ENCODE measurements around the gene HLCS.
"Not testable (repeated sequence)": the region's sequence is repeated elsewhere in the genome, so short reads cannot be mapped to it uniquely, and the experiment has no call there.

Gene HLCS

DNA sequence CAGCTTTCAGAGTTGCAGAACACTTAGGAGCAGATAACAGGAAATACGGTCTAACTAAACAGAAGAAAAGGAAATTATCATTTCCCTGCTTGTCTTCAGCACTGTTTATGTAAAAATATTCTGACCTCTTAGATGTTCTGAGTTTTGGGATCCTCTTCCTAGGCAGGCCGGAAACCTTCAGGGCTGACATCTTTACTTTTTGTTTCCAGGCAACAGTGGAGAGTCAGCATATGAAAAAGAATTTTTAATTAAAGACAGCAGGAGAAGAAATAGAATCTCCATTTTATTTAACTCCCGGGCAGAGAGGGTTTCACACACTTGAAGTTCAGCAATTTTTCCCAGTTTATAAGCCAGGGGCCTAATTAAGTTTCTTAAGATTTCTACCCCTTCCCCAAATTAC lies 35.0 kb upstream of the HLCS start:
- H3K4me3 ChIP-seq (ENCODE audit: control insufficient read depth, low read depth, low read length): no peak overlapping the region
- no peak for DNase-seq (ENCODE audit: low read depth)
- TF ChIP-seq CTCF (conservative IDR thresholded peaks at IDR 0.05; ENCODE audit: control insufficient read depth, insufficient read depth, low read depth, low read length): no peak

- no peak for DNase-seq (ENCODE audit: low read depth)
- no peak overlapping the region for H3K4me3 ChIP-seq (ENCODE audit: control insufficient read depth, low read depth, low read length)
- peak; percentile 9 for TF ChIP-seq CTCF (conservative IDR thresholded peaks at IDR 0.05; ENCODE audit: control insufficient read depth, insufficient read depth, low read depth, low read length)
Observed at GRCh38 chr21:37000381-37000780, 33.9 kb upstream of the HLCS start.

- no peak overlapping the region for H3K4me3 ChIP-seq (ENCODE audit: control insufficient read depth, low read depth, low read length)
- DNase-seq (ENCODE audit: low read depth): no peak
- no peak for TF ChIP-seq CTCF (conservative IDR thresholded peaks at IDR 0.05; ENCODE audit: control insufficient read depth, insufficient read depth, low read depth, low read length)
Observed at GRCh38 chr21:36999131-36999898, 32.8 kb upstream of the HLCS start.

DNA sequence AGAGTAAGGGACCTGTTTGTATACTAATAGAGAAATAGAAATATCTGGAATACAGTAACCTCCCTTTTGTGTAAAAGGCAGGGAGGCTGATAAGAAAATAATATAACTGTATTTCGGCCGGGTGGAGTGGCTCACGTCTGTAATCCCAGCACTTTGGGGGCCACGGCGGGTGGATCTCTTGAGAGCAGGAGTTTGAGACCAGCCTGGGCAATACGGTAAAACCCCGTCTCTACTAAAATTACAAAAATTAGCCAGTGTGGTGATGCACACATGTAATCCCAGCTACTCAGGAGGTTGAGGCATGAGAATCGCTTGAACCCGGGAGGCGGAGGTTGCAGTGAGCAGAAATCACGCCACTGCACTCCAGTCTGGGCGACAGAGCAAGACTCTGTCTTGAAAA lies 28.8 kb upstream of the HLCS start:
- not testable (repeated sequence) for H3K4me3 ChIP-seq (ENCODE audit: control insufficient read depth, low read depth, low read length); DNase-seq (ENCODE audit: low read depth)

- no peak for TF ChIP-seq CTCF (conservative IDR thresholded peaks at IDR 0.05; ENCODE audit: control insufficient read depth, insufficient read depth, low read depth, low read length)
- no peak for DNase-seq (ENCODE audit: low read depth)
- no peak overlapping the region for H3K4me3 ChIP-seq (ENCODE audit: control insufficient read depth, low read depth, low read length)
Observed at GRCh38 chr21:36994501-36995158, 28.2 kb upstream of the HLCS start.

DNA sequence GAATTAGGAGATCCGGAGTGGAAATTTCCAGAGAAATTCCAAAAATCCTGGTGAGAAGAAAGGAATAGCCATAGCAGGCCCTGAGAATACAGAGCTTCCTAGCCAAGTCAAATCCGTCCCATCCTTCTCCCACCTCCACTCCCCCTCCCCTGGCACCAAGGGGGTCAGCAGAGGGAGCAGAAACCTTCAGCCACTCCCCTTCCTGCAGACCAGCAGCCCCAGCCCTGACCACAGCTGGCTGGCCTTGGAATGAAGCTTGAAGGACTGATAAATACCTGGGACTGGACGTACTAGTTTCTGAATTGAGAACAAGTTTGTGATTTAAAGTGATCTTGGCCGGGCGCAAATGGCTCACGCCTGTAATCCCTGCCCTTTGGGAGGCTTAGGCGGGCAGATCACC lies 26.2 kb upstream of the HLCS start:
- DNase-seq (ENCODE audit: low read depth): no peak
- H3K4me3 ChIP-seq (ENCODE audit: control insufficient read depth, low read depth, low read length): no peak overlapping the region
- TF ChIP-seq CTCF (conservative IDR thresholded peaks at IDR 0.05; ENCODE audit: control insufficient read depth, insufficient read depth, low read depth, low read length): no peak

GRCh38 chr21:36990508-36991205 lies 24.2 kb upstream of the HLCS start:
- no peak for DNase-seq (ENCODE audit: low read depth)
- TF ChIP-seq CTCF (conservative IDR thresholded peaks at IDR 0.05; ENCODE audit: control insufficient read depth, insufficient read depth, low read depth, low read length): no peak
- H3K4me3 ChIP-seq (ENCODE audit: control insufficient read depth, low read depth, low read length): peak overlapping the region; percentile 24
